GM06990 (cell line): ENCODE data around the gene GOLGA1.

Source experiments
- DNase-seq: peaks from one replicate; pipeline ENCODE4 v3.0.0-alpha.2; 2011; ENCODE audit not compliant: insufficient read length; ENCODE audit errors: extremely low read depth
- H3K27me3 ChIP-seq: replicated peaks from 2 replicates; pipeline ENCODE4 v1.6.0; 2011; ENCODE audit warnings: low read length; ENCODE audit not compliant: control insufficient read depth, insufficient read depth
- H3K36me3 ChIP-seq: 2 replicates; pipeline ENCODE4 v1.5.1; 2011; ENCODE audit warnings: low read length; ENCODE audit not compliant: control insufficient read depth, insufficient read depth
- H3K4me3 ChIP-seq: replicated peaks from 2 replicates; pipeline ENCODE4 v1.5.1; 2011; ENCODE audit warnings: low read depth, mild to moderate bottlenecking, control low read depth, low read length
- CTCF ChIP-seq: IDR thresholded peaks from 2 replicates; pipeline ENCODE4 v1.5.1; 2011; ENCODE audit warnings: low read length, control low read depth, mild to moderate bottlenecking, inconsistent platforms; ENCODE audit not compliant: insufficient read depth, poor library complexity, severe bottlenecking

The GOLGA1 gene

GRCh38 chr9:124879226-124879625, 61.7 kb downstream of the GOLGA1 start:
- Histone ChIP-seq H3K4me3 (no peak overlapping the region), H3K27me3 (no peaks in the 10 kb centered on the region), H3K36me3 (peaks cover 34% of the 10 kb centered on the region)
- no peak for DNase-seq
- no peak for TF ChIP-seq CTCF

GRCh38 chr9:124878518-124878917, 62.4 kb downstream of the GOLGA1 start:
- Histone ChIP-seq H3K27me3 (no peaks in the 10 kb centered on the region), H3K4me3 (no peak overlapping the region), H3K36me3 (peaks cover 40% of the 10 kb centered on the region)
- no peak for DNase-seq
- no peak for TF ChIP-seq CTCF

- H3K36me3 ChIP-seq = peaks cover 45% of the 10 kb centered on the region
- no peak for DNase-seq
- H3K27me3 ChIP-seq = no peaks in the 10 kb centered on the region
- TF ChIP-seq CTCF = no peak
- no peak overlapping the region for H3K4me3 ChIP-seq
These were observed 62.9 kb downstream of the GOLGA1 start for GRCh38 chr9:124878021-124878420.

GRCh38 chr9:124877021-124877782, 63.7 kb downstream of the GOLGA1 start:
- H3K36me3 ChIP-seq = peaks cover 44% of the 10 kb centered on the region

GRCh38 chr9:124875501-124875900, 65.4 kb downstream of the GOLGA1 start:
- H3K27me3 ChIP-seq = no peaks in the 10 kb centered on the region
- no peak for DNase-seq
- peaks cover 47% of the 10 kb centered on the region for H3K36me3 ChIP-seq
- H3K4me3 ChIP-seq = no peak overlapping the region
- TF ChIP-seq CTCF = no peak

More at GRCh38 chr9:124877021-124877782, 63.7 kb downstream of the GOLGA1 start:
- Histone ChIP-seq H3K4me3 (no peak overlapping the region), H3K27me3 (no peaks in the 10 kb centered on the region)
- no peak for DNase-seq
- no peak for TF ChIP-seq CTCF
